HG03095 (cell line): Measurements from ENCODE around the gene GRB2.
"Not testable (repeated sequence)": the region's sequence is repeated elsewhere in the genome, so short reads cannot be mapped to it uniquely, and the experiment has no call there.

Experiments used
- ATAC-seq: cut with Tn5 transposase; IDR thresholded peaks from one replicate; pipeline ENCODE4 v1.9.1; 2021; ENCODE audit warnings: moderate library complexity; ENCODE audit not compliant: unreplicated experiment

Gene GRB2

DNA sequence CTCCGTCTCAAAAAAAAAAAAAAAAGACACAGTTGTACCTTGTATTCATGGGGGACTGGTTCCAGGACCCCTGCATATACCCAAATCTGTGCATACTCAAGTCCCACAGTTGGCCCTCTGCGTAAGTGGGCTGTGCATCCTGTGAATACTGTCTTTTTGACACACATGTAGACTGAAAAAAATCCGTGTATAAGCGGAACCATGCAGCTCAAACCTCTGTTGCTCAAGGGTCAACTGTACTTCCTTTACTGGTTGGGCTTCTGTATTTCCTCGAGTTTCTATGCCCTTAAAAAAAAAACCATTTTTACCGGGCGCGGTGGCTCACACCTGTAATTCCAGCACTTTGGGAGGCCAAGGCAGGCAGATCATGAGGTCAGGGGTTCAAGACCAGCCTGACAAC is 52.3 kb downstream of the GRB2 start:
- ATAC-seq = no peak

DNA sequence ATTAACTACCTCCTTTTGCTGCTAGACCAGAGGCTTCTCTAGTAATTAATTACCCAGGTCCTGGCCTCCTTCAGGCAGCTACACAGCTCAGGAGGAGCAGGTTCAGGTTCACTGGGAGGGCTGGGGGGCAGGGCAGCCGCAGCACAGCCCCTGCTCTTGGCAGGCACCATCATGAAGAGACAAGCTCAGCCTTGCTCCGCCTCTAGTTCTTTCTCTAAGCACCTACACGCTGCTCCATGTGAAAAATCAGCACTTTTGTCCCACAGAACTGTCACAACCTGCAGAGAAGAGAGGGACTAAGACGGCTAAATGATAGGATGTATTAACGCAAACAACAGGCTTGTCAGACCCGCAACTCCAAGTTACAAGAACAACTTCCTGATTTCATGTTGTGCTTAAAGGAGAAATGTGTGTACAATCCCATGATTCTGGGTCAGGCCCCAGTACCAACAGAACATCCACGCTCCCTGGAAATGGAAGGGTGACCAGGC is 53.4 kb downstream of the GRB2 start:
- ATAC-seq = no peak

DNA sequence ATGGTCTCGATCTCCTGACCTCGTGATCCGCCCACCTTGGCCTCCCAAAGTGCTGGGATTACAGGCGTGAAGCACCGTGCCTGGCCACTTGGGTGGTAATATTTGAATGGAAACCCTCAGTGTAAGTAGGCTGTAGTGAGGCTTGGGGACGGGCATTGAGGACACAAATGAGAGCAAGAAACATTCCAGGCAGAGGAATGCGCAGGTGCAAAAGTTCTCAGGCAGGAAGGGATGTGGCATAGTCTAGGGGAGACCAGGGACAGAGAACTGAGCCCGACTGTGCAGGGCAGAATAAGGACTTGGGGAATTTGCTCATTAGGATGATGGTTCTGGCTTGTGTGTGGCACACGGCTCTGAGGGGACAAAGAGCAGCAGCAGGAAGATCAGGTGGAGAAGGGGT is 54.8 kb downstream of the GRB2 start:
- ATAC-seq = no peak

DNA sequence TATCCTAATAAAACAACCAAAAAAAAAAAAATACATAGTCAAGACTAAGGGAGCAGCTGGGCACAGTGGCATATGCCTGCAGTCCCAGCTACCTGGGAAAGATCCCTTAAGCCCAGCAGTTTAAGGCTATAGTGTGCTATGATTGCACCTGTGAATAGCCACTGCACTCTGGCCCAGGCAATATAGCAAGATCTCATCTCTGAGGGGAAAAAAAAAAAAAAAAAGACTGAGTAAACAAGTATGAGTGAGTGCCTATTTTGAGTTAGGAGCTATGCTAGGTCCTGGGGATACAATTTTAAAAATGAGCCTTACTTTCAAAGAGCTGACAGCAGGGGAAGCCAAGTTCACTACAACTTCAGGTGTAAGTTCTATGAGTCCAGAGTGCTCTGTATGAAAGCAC is 55.4 kb downstream of the GRB2 start:
- no peak for ATAC-seq

DNA sequence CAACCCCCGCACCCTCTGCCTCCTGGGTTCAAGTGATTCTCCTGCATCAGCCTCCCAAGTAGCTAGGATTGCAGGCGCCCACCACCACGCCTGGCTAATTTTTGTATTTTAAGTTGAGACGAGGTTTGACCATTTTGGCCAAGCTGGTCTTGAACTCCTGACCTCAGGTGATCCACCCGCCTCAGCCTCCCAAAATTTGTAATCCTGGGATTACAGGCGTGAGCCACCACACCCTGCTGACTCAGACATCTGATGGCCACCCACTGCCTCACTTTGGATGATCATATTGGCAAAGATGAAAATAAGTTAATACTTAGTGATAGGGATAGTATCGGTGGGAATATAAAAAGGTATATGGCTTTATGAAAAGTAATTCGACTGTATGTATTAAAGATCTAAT is 55.9 kb downstream of the GRB2 start:
- ATAC-seq = no peak

DNA sequence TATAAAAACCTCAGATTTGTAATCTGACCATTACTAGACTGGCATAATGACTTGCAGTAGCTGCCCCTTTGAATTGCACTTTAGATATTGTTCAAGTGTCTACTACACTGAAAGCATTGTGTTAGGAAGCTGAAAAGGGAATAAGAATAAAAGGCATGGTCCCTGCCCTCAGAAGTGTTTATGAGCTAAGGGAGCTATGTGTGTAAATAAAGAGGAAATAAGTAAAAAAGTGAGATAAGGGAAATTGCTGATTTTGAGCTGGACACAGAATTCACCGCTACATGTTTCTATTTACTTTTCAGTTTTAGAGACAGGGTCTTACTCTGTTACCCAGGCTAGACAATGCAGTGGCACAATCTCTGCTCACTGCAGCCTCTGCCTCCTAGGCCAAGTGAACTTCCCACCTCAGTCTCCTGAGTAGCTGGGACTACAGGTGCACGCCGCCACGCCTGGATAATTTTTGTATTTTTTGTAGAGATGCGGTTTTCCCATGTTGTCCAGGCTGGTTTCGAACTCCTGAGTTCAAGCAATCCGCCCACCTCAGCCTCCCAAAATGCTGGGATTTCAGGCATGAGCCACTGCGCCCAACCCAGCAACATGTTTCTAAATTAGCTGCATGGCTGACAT is 57.0 kb downstream of the GRB2 start:
- no peak for ATAC-seq

DNA sequence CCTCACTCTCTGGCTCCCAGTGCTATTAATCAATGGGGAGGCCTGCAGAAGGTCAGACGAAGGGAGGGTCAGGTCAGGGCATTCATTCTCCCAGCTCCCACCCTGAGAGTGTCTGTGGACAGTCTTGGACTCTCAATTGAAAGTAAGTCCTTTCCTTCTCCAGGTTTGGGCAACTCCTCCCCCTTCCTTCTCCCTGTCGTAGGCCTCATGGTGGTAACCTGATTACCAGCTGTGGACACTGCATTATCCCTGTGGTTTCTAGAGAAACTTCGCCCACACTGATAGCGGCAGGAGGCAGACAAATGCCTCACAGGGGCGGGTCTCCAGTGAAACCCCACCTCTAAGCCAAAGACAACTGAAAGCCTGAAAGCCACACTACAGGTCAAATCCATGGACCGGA is 58.6 kb downstream of the GRB2 start:
- no peak for ATAC-seq

DNA sequence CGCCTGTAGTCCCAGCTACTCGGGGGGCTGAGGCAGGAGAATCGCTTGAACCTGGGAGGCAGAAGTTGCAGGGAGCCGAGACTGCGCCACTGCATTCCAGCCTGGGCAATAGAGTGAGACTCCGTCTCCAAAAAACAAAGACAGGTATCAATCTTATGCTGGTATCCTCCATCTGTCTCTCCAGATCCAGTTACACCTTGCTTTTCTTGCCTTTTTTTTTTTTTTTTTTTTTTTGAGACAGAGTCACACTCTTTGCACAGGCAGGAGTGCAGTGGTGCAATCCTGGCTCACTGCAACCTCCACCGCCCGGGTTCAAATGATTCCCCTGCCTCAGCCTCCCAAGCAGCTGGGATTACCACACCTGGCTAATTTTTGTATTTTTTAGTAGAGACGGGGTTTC is 59.1 kb downstream of the GRB2 start:
- ATAC-seq = not testable (repeated sequence)

DNA sequence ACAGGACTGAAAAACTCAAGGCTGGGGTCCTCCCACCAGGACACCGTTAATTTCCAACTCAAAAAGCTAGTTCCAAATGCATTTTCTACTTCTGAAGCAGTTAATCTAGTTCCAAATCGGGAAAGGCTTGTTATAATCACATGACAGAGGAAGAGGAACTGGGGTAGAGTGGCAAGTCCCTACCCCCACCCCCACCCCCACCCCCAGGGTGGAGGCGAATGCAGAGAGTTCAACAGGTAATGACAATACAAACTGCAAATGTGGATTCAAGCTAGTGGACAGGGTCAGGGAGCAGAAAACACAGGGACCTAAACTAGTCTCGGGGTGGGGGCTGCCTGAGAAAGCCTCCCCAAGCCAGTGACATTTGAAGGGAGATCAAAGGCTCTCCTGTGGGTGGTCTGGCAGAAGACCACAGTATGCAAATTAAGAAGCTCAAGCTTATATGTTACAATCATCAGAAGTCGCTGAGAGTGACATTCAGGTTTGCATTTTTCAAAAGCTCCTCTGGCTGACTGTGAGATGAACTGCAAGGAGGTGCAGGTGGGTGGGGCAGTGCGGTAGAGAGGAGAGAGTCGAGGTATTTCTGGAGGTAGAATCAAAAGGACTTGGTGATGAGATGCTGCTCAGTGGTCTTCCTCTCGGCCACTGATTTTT is 59.8 kb downstream of the GRB2 start:
- ATAC-seq = peak; percentile 44

DNA sequence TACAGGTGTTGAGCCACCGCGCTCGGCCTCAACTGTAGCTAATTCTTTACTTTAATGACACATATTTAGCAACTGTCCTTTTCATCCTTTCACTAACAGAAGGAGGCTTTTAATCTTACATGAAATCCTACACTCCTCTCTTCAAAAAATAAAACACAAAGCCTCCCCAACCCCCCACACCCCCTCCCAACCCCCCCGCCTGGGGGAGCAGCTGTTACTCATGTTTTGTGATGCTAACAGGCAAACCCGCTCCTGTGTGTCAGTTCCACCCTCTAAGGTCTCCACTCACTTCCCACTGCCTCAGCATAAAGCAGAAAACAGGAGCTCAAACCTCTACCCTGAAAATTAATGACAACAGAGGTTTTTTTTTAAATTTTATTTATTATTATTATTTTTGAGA is 60.8 kb downstream of the GRB2 start:
- no peak for ATAC-seq

DNA sequence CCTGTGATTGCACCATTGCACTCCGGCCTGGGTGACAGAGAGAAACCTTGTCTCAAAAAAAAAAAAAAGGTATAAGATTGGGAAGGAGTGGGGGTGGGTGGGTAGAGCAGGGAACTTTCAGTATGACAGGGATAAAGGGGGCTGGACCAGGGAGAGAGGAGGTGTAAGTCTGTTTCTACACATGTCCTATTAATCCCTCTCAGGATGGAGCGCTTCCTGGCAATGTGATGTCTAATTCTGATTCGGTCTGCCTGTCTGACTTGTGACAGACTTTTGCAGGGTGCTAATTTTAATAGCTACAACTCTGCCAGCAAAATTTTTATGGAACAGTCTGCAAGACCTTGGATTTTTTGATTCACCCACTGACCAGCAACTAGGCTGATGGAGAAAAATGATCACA is 62.5 kb downstream of the GRB2 start:
- no peak for ATAC-seq

DNA sequence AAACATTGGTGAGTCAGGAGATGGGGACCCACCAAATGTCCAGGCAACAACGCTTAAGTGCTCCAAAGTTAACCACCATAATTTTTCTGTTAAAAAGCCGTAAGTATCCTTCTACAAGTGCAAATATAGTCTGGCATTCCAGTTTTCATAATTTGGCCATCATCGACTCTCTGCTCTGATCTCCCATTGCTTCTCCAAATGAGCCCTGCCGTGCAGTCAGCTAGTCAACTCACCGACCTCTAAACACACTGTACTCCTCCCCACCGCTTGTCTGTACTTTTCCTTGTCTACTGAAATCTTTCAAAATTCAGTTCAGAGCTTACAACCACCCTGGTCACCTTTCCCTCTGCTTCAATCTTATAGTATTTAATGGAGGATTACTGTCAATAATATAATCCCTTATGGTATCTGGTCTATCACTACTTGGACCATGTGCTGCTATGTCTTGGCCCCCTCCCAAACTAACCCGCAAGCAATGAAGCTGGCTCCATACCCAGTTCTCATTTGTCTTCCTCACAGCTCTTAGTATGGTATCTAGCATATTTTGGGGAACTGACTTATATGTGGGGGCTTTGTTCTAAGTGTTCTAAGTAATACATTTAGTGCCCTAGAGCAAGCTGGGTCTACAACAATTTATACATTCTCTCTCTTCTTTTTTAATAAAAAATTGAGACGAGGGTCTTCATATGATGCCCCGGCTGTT is 63.5 kb downstream of the GRB2 start:
- ATAC-seq = no peak

DNA sequence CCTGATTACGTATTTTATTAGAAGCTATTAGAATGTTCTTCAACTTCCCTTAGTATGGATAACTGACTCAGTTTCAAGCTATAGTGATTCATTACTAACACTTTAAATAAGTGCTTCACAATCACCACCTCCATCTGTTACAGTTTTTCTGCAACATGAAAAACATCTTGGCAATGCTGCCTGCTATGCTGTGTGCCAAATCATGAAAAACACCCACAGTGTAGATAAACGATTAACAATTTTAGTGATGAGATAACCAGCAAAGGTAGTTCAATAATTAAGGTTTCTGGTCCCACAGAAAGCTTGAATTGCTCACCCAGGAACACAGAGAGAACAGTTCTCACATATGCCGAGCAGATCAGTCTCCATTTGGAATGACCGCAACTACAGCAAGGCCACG is 64.8 kb downstream of the GRB2 start:
- ATAC-seq = no peak

DNA sequence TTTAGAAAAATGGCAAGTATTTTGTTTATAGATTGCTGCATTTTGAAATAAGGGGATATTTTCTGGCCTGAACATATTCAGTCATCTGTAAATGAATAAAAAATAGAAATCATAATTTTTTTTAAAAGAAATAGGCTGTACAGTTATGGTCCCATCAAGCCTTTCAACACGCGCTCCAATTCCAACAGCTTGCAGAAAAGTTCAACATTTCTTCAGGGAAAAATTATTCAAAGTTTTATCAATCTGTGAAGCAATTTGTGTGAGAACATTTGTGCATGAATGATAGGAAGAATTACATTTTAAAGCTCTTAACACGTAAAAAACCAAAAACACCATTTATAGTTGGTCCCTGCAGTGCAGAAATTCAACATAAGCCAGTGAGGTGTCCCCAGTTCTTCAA is 65.5 kb downstream of the GRB2 start:
- no peak for ATAC-seq

DNA sequence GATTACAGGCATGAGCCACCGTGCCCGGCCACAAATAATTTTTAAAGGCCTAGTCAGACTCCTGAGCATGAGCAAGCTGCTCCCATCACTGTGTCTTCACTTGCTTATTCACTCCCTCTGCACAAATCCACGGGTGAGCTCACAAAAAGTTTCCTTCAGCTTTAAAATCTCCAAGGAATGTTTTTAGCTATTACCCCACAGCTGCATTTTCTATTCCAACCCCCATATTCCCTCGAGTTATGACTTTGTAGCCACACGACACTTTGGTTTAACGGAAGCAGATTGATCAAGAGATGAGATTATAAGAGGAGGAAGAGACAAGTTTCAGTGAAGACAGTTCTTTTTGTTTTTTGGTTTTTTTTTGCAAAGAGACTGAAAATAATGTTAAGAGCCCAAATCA is 67.1 kb downstream of the GRB2 start:
- no peak for ATAC-seq

DNA sequence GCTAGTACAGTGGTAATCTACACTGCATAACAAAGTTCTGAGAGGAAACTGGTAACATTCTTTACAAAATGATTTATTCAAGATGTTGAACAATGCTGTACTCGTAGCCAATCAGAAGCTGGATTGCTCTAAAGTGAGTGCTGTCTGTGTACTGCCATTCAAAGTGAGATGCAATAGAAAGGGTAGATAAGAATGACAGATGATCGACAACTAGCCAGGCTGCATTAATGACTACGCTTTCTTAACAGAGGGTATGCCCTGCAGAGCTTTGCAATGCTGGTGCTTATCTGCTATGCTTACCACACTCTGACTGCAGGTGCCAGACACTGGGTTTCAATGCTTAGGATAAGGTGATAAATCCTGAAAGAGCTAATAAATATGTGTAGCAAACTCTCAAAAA is 70.2 kb downstream of the GRB2 start:
- no peak for ATAC-seq

DNA sequence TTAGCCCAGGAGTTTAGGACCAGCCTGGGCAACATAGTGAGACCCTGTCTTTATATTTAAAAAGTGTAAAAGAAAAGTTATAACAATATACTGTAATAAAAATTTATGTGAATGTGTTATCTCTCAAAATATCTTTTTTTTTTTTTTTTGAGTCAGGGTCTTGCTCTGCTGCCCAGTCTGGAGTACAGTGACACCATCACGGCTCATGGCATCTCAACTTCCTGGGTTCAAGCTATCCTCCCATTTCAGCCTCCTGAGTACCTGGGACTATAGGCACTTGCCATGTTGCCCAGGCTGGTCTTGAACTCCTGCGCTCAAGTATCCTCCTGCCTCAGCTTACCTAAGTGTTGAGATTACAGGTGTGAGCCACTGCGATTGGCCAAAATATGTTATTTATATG is 70.8 kb downstream of the GRB2 start:
- no peak for ATAC-seq

DNA sequence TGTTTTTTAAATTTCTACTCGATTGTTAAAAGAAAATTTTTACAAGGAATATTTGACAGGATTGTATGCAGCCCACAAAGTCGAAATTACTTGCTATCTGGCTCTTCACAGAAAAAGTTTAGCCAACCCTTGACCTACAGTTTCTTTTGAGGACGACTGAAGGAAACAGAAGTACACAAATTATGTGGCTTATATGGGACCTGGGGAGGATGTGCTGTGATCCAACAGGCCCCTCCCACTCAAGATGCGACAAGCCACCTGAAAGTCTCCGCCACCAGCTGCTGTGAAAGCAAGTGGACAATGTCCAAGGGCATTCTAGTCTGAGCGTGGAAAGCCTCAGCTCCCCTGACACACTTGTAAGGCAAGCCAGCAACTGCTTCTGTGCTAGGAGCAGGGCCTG is 73.8 kb downstream of the GRB2 start:
- ATAC-seq = no peak

DNA sequence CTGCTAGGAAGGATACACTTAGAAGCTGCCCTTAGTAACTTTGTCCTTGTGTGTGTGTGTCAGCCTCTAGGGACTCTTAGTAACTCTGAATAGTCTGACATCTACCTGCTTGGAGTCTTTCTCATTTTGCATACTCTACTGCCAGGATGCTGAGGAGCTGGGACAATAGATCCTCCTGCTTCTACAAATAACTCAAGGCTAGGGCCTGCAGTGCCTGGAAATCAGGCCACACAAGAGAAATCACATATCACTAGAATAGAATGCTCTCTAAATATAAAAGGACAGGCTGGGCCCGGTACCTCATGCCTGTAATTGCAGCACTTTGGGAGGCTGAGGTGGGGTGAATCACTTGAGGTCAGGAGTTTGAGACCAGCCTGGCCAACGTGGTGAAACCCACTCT is 77.7 kb downstream of the GRB2 start:
- no peak for ATAC-seq

DNA sequence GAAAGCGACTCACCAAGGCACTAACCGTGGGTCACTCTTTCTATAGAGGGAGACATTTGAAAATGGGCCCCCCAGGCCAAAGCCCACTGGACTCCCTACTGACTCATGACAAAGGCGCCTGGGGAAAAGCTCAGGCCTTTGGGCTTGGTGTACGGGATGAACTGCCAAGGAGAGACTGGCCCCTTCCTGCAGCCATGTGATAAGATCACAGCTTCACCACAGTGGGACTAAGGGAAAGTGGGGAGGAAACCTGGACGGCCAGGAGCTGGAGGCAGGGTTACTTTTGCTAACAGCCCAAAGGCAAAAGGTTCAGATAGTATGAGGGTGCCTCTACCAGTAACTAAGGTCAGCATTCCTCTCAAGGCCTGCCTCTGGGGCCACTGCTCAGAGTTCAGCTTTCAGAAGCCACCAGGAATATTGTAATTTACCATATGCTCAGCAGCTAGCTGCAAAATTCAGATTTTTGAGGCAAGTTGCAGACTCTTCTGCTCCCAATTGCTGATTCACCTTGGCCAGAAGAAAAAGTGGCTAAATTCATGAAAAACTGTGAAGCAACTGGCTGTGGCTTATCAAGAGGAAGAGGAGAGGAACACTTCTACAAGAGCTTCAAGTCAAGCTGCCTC is 79.1 kb downstream of the GRB2 start:
- ATAC-seq = no peak

DNA sequence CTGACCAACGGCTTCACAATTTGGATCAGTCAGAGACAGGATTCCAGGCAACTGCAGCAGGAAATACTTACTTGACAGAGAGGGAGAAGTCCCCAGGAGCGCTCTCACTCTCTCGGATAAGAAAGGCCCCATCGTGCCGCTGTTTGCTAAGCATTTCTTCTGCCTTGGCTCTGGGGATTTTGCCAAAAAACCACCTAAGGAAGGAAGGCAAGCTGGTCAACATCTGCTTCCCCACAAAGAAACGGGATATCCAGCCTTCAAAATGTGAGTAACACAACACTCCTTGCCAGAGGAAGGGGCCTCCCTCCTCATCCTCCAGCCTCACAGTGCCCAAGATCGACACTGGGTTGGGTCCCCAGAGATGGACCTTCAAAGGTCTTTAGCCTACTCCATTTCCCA is 79.7 kb downstream of the GRB2 start:
- ATAC-seq = no peak

DNA sequence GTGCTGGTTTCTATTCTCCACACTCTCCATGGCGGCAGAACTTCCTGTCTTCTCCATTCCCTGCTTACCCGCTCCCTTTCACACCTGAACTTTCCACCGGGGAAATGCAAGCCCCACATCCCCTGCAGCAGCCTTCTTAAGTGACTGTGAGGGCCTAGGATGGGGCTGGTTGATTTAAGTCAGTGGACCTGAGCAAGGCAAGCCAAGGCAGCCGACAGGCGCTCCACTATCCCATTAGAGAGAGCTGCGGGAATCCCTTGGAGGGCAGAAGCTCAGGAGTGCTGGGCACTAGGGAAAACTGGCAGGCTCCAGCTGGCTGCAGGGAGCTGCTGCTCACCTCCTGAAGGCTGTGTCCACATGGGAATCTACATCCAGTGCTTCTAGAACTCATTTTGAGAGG is 80.1 kb downstream of the GRB2 start:
- no peak for ATAC-seq
